Measurements from ENCODE around the gene HK1.

DNA sequence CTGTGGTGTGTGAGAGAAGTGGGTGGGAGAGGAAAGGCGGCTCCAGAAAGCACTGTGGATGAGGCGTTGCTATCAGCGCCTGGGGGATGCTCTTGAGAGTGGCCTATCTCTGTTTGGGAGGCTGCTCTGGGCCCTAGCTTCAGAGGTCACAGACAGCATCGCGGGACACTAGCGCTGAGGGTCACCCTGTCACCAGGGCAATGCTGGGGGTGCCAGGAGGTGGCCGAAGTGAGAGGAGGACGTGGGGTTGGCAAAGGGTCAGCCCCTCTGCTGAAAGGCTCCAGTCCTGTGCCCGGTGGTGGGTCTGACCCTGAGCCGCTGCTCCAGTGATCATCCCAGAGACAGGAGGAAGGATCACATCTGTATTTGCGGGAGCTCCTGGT, 141.4 kb downstream of the HK1 start:
- TF ChIP-seq, protein P1, sequence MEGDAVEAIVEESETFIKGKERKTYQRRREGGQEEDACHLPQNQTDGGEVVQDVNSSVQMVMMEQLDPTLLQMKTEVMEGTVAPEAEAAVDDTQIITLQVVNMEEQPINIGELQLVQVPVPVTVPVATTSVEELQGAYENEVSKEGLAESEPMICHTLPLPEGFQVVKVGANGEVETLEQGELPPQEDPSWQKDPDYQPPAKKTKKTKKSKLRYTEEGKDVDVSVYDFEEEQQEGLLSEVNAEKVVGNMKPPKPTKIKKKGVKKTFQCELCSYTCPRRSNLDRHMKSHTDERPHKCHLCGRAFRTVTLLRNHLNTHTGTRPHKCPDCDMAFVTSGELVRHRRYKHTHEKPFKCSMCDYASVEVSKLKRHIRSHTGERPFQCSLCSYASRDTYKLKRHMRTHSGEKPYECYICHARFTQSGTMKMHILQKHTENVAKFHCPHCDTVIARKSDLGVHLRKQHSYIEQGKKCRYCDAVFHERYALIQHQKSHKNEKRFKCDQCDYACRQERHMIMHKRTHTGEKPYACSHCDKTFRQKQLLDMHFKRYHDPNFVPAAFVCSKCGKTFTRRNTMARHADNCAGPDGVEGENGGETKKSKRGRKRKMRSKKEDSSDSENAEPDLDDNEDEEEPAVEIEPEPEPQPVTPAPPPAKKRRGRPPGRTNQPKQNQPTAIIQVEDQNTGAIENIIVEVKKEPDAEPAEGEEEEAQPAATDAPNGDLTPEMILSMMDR (IDR thresholded peaks at IDR 0.05; ENCODE audit: insufficient read depth, low read depth, low read length): no peak
- no peak for TF ChIP-seq EZH2 (IDR thresholded peaks at IDR 0.05; ENCODE audit: insufficient read depth, low read length)

All from astrocyte (in vitro differentiated cells and primary cell).